A549 (cell line): ENCODE results near the gene BOC. TPM values are rescaled to one million over a fixed set of nuclear protein-coding genes. Genes with fewer than 3 reads are reported as not detected.

Source experiments
- ATAC-seq, 2 experiments: fragments of 200-7000 bp in 1 of 2; fragments of >200 bp in 1 of 2; cut with Nextera tagmentation in 1 of 2; cut with Tn5 transposase in 1 of 2; 3 replicates each; pipeline versions ENCODE4 v1.8.0 to v1.9.1; 2018 to 2020; ENCODE audit warnings: mild to moderate bottlenecking in 1 of 2, moderate library complexity in 1 of 2
- CTCF ChIA-PET: fragments of 300-600 bp; sonication (Branson Sonifier 250); formaldehyde crosslinking; extraction: SDS; loops from one replicate; lab custom pipeline; 2021; ENCODE audit warnings: antibody characterized with exemption, inconsistent platforms; lab: Yijun Ruan, JAX
- POLR2A ChIA-PET: fragments of 350-600 bp; formaldehyde crosslinking; extraction: SDS; loops from one replicate; lab custom pipeline; 2021; ENCODE audit warnings: antibody characterized with exemption, inconsistent platforms; lab: Yijun Ruan, JAX
- DNase-seq, 2 experiments: peaks; one replicate each; pipeline versions ENCODE4 v3.0.0 to v3.0.0-alpha.2; 2011 to 2016; ENCODE audit warnings: low read depth in 1 of 2, low spot score in 1 of 2
- FAIRE-seq: peaks from 2 replicates; lab custom pipeline; 2011; peaks lifted over from hg19 to GRCh38; lab: Jason Lieb, UNC
- H3K27ac ChIP-seq, 2 experiments: fragments of >200 bp; sonication (Bioruptor Twin); formaldehyde crosslinking; 3 replicates each; pipeline ENCODE4 v1.5.1; 2016 to 2017
- H3K4me1 ChIP-seq: fragments of >200 bp; sonication (Bioruptor Twin); formaldehyde crosslinking; 3 replicates; pipeline ENCODE4 v1.6.1; 2016
- H3K4me2 ChIP-seq: fragments of >200 bp; sonication (Bioruptor Twin); formaldehyde crosslinking; 3 replicates; pipeline ENCODE4 v1.6.1; 2016
- H3K4me3 ChIP-seq: fragments of >200 bp; sonication (Bioruptor Twin); formaldehyde crosslinking; 3 replicates; pipeline ENCODE4 v1.5.1; 2016
- H3K9me3 ChIP-seq: fragments of >200 bp; sonication (Bioruptor Twin); formaldehyde crosslinking; 3 replicates; pipeline ENCODE4 v1.6.1; 2016
- CBX2 ChIP-seq: fragments of 200-600 bp; sonication (generic); IDR thresholded peaks from 2 replicates; pipeline ENCODE4 v1.6.1; 2016; ENCODE audit warnings: low read depth, mild to moderate bottlenecking, borderline replicate concordance
- CHD4 ChIP-seq: fragments of 200-600 bp; sonication (generic); IDR thresholded peaks from 2 replicates; pipeline ENCODE4 v1.6.1; 2016; ENCODE audit warnings: antibody characterized with exemption, mild to moderate bottlenecking, borderline replicate concordance
- EHMT2 ChIP-seq: fragments of 200-600 bp; sonication (generic); IDR thresholded peaks from 2 replicates; pipeline ENCODE4 v1.6.1; 2016; ENCODE audit warnings: antibody characterized with exemption, low read depth, mild to moderate bottlenecking, moderate library complexity
- FOSB ChIP-seq: fragments of 250-450 bp; sonication (Bioruptor Pico); IDR thresholded peaks from 2 replicates; pipeline ENCODE4 v1.5.0; 2020; ENCODE audit warnings: mild to moderate bottlenecking, moderate library complexity
- FOXS1 ChIP-seq: fragments of 250-450 bp; sonication (Bioruptor Pico); IDR thresholded peaks from 2 replicates; pipeline ENCODE4 v1.5.0; 2020; ENCODE audit warnings: mild to moderate bottlenecking, moderate library complexity
- HDAC2 ChIP-seq: fragments of 200-600 bp; sonication (generic); IDR thresholded peaks from 2 replicates; pipeline ENCODE4 v1.6.1; 2016
- HOXB5 ChIP-seq: fragments of 250-450 bp; sonication (Bioruptor Pico); IDR thresholded peaks from 2 replicates; pipeline ENCODE4 v1.5.0; 2020; ENCODE audit warnings: mild to moderate bottlenecking, moderate library complexity
- JUN ChIP-seq, 2 experiments: fragments of >200 bp; sonication (Bioruptor Twin); formaldehyde crosslinking; IDR thresholded peaks; 2 replicates in 1 of 2; 3 replicates in 1 of 2; pipeline ENCODE4 v1.6.1; 2016 to 2017
- KDM1A ChIP-seq: fragments of 200-600 bp; sonication (generic); IDR thresholded peaks from 2 replicates; pipeline ENCODE4 v1.6.1; 2016; ENCODE audit warnings: low read depth, mild to moderate bottlenecking
- POLR2A ChIP-seq: IDR thresholded peaks from 2 replicates; pipeline ENCODE4 v1.6.1; 2012; ENCODE audit warnings: mild to moderate bottlenecking, low read length
- RCOR1 ChIP-seq: fragments of 150-350 bp; IDR thresholded peaks from 2 replicates; pipeline ENCODE4 v1.6.1; 2014; ENCODE audit warnings: antibody characterized with exemption, low read length, low read depth
- RNF2 ChIP-seq: fragments of 200-600 bp; sonication (generic); IDR thresholded peaks from 2 replicates; pipeline ENCODE4 v1.6.1; 2016; ENCODE audit warnings: low read depth, mild to moderate bottlenecking, antibody characterized with exemption, moderate library complexity, borderline replicate concordance
- SMC3 ChIP-seq: fragments of >200 bp; sonication (Bioruptor Twin); formaldehyde crosslinking; IDR thresholded peaks from 3 replicates; pipeline ENCODE4 v1.6.1; 2018; ENCODE audit warnings: inconsistent platforms
- ZC3H11A ChIP-seq: fragments of 450-650 bp; IDR thresholded peaks from 2 replicates; pipeline ENCODE4 v1.6.1; 2014; ENCODE audit warnings: antibody characterized with exemption, mild to moderate bottlenecking
- ZNF302 ChIP-seq: fragments of 250-450 bp; sonication (Bioruptor Pico); IDR thresholded peaks from 2 replicates; pipeline ENCODE4 v1.9.0; 2021; ENCODE audit warnings: inconsistent platforms, mild to moderate bottlenecking, moderate library complexity
- ZSCAN20 ChIP-seq: fragments of 250-450 bp; sonication (Bioruptor Pico); IDR thresholded peaks from 2 replicates; pipeline ENCODE4 v1.8.0; 2022; ENCODE audit warnings: mild to moderate bottlenecking, moderate library complexity
- WGBS: methylation state at CpG from one replicate; pipeline ENCODE4 v1.1.6; 2017; ENCODE audit errors: missing lambda C conversion rate; 5-methylcytosine and 5-hydroxymethylcytosine counted together
- polyA plus RNA-seq, 4 experiments: library from polyadenylated mRNA; depleted of rRNA in 3 of 4; stranded (reverse); fragments of >200 nt; fragmentation: RNase III in 1 of 4; extraction: RNeasy Plus Mini Kit Qiagen cat#74134 plus additional on column Dnase treatment in 1 of 4; gene quantifications; 2 replicates in 3 of 4; 3 replicates in 1 of 4; pipeline ENCODE4 v1.2.3, GENCODE V29; 2011 to 2017
- TF ChIP-seq, protein P1 (sequence below): fragments of 150-350 bp; IDR thresholded peaks from 2 replicates; pipeline ENCODE4 v1.6.1; 2014; ENCODE audit warnings: low read depth, mild to moderate bottlenecking, low read length
- TF ChIP-seq, protein P2 (sequence below): IDR thresholded peaks from 2 replicates; pipeline ENCODE4 v1.6.1; 2012
- TF ChIP-seq, protein P3 (sequence below): fragments of 250-450 bp; sonication (Bioruptor Pico); IDR thresholded peaks from 2 replicates; pipeline ENCODE4 v1.5.0; 2021; ENCODE audit warnings: mild to moderate bottlenecking, moderate library complexity, borderline replicate concordance
- TF ChIP-seq, protein P4 (sequence below): fragments of 450-650 bp; IDR thresholded peaks from 2 replicates; pipeline ENCODE4 v1.6.1; 2014; ENCODE audit warnings: antibody characterized with exemption

BOC gene
- polyA plus RNA-seq, 2 of the 4 experiments (the other 2 are of a cell fraction) = 4.0 TPM

DNA sequence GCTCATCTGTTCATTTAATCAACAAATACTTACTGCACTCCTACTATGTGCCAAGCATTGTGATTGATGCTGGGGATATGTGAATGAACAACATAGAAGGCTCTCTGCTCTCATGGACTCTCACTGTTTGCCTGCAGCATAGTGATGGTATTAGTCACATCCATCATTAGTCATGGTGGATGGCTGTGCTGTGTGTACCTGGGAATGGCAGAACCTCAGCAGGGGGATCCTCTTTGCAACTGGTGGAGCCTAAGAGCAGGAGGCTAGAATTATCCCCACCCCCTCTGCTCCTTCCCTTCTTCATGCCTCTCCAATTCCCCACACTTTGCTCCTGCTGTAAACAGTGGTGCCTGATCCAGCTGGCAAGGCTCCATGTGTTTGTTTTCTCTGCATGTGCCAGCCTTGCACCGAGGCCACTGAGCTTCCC is 20.5 kb downstream of the BOC start (continued):
- TF ChIP-seq, protein P1, sequence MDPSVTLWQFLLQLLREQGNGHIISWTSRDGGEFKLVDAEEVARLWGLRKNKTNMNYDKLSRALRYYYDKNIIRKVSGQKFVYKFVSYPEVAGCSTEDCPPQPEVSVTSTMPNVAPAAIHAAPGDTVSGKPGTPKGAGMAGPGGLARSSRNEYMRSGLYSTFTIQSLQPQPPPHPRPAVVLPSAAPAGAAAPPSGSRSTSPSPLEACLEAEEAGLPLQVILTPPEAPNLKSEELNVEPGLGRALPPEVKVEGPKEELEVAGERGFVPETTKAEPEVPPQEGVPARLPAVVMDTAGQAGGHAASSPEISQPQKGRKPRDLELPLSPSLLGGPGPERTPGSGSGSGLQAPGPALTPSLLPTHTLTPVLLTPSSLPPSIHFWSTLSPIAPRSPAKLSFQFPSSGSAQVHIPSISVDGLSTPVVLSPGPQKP = no peak
- no peak for TF ChIP-seq RNF2
- no peak for TF ChIP-seq HOXB5 (CRISPR knock-in tag)
- TF ChIP-seq, protein P2, sequence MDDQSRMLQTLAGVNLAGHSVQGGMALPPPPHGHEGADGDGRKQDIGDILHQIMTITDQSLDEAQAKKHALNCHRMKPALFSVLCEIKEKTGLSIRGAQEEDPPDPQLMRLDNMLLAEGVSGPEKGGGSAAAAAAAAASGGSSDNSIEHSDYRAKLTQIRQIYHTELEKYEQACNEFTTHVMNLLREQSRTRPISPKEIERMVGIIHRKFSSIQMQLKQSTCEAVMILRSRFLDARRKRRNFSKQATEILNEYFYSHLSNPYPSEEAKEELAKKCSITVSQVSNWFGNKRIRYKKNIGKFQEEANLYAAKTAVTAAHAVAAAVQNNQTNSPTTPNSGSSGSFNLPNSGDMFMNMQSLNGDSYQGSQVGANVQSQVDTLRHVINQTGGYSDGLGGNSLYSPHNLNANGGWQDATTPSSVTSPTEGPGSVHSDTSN = no peak
- peak in 1 of 2 experiments; percentile 54; a peak in 1 of 5 replicates for TF ChIP-seq JUN (IDR thresholded peaks at IDR 0.05)
- no peak for TF ChIP-seq FOSB
- TF ChIP-seq CBX2 = no peak
- no peak for TF ChIP-seq SMC3
- TF ChIP-seq FOXS1 = no peak
- TF ChIP-seq, protein P3, sequence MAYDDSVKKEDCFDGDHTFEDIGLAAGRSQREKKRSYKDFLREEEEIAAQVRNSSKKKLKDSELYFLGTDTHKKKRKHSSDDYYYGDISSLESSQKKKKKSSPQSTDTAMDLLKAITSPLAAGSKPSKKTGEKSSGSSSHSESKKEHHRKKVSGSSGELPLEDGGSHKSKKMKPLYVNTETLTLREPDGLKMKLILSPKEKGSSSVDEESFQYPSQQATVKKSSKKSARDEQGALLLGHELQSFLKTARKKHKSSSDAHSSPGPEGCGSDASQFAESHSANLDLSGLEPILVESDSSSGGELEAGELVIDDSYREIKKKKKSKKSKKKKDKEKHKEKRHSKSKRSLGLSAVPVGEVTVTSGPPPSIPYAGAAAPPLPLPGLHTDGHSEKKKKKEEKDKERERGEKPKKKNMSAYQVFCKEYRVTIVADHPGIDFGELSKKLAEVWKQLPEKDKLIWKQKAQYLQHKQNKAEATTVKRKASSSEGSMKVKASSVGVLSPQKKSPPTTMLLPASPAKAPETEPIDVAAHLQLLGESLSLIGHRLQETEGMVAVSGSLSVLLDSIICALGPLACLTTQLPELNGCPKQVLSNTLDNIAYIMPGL (CRISPR knock-in tag) = no peak
- no peak for TF ChIP-seq ZC3H11A
- TF ChIP-seq, protein P4, sequence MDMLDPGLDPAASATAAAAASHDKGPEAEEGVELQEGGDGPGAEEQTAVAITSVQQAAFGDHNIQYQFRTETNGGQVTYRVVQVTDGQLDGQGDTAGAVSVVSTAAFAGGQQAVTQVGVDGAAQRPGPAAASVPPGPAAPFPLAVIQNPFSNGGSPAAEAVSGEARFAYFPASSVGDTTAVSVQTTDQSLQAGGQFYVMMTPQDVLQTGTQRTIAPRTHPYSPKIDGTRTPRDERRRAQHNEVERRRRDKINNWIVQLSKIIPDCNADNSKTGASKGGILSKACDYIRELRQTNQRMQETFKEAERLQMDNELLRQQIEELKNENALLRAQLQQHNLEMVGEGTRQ = no peak
- TF ChIP-seq, all 56 proteins: peak for 5

DNA sequence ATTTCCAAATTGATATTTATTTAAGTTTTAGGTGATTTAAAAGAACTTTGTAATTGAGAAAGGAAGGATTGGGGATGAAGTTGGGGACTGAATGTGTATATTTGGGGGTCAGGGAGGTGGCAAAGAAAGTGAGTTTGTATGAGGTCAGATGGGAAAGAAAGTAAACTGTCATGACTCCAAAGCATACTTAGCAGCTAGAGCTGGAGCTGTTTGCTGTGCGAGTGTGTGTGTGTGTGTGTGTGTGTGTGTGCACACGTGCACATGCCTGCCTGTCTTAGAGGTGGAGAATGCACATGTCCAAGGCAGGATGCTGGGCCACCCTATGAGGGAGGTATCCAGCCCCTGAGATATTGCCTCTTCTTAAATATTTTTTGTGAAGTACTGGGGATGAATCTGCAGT is 21.0 kb downstream of the BOC start:
- CTCF ChIA-PET = interaction anchor here (1.1 to 2.2 kb wide), 4 partner anchors 17 to 482 kb away, joined by 3 to 7 read pairs (median 4); no protein-coding TSS in a partner anchor
- peak; percentile 31 to 36; a peak in 4 of 6 replicates for ATAC-seq
- Histone ChIP-seq H3K27ac (peak overlapping the region; percentile 49 to 80), H3K4me2 (peak overlapping the region; percentile 71), H3K4me1 (peaks cover 20% of the 10 kb centered on the region), H3K9me3 (no peaks in the 10 kb centered on the region), H3K4me3 (no peak overlapping the region)
- TF ChIP-seq ZSCAN20 (no peak), EHMT2 (no peak)
- 87% methylated on average over 2 of the region's 2 CpGs for WGBS
- POLR2A ChIA-PET = no interaction called here
- DNase-seq = no peak
- FAIRE-seq = no peak

DNA sequence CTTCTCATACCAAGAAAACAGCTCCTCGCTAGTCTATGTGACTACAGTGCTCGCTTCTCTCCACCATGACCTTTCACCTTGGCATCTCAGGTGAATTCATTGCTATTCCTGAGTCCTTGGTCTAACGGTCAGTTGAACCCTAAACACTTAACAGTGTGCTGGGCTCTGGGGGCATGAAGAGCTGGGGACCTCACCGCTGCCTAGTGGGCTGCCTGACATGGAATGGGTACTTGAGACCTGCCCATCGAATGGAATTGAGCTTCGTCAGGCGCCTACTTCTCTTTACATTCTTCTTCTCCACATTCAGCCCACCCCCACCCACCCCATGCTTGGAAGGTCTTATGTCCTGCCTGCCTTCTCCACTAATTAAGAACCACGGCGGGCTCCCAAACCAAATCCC is 22.1 kb downstream of the BOC start:
- CTCF ChIA-PET = interaction anchor here (0.6 to 1.5 kb wide), 5 partner anchors 12 to 483 kb away, joined by 3 to 5 read pairs (median 3); no protein-coding TSS in a partner anchor
- Histone ChIP-seq H3K4me3 (no peak overlapping the region), H3K9me3 (no peaks in the 10 kb centered on the region), H3K4me1 (peaks cover 20% of the 10 kb centered on the region), H3K27ac (peak overlapping the region in 1 of 2 experiments; percentile 10; a peak in 1 of 6 replicates), H3K4me2 (no peak overlapping the region)
- FAIRE-seq = no peak
- POLR2A ChIA-PET = no interaction called here
- ATAC-seq = no peak
- TF ChIP-seq EHMT2 = no peak
- no peak for TF ChIP-seq ZNF302 (CRISPR knock-in tag)
- TF ChIP-seq RCOR1 = no peak
- TF ChIP-seq POLR2A = no peak
- TF ChIP-seq KDM1A = no peak
- no peak for TF ChIP-seq CHD4
- no peak for TF ChIP-seq HDAC2
- 92% methylated on average over 9 of the region's 9 CpGs for WGBS
- no peak for DNase-seq
